GM18526 (cell line): ENCODE measurements around the gene TPGS1.

ENCODE experiments used
- POLR2A ChIP-seq: IDR thresholded peaks from 3 replicates; pipeline ENCODE4 v1.6.1; 2011; ENCODE audit not compliant: insufficient read length; ENCODE audit errors: extremely low read depth

TPGS1 gene

DNA sequence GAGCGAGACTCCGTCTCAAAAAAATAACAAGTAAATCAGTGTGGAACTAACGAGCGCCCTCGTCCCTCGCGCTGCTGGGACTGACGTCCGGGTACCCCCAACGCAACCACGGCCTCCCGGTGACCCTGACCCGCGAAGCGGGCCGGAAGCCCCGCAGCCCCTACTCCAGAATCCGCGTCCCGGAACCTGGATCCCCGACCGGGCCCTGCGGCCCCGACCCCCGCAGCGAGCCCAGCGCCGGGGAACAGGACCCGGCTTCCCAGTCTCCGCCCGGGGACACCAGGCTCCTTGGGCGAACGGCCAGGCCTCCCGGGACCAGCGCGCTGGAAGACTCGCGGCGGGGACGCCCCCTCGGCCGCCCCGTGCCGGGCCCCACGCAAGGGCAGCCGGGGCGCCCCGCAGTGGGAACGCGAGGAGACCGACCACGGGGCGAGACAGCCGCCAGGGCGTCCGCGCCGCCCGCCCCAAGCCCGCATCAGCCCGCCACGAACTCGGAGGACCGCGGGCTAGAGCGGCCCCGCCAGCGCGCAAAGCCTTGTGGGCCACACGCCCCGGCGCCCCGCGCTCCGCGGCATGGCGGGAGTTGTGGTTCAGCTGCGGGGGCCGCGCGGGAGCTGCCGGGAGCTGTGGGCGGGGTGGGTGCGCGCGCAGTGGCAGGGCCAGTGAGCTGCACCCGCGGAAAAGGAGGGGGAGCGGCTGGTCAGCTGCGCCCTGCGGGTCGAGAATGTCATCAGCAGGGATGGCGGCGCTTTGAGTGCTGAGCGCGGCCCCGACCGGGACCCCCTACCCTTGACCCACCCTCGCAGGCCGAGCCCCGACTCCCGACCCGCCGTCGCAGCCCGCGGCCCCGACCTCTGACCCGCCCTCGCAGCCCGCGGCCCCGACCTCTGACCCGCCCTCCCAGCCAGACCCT is 18.5 kb upstream of the TPGS1 start:
- TF ChIP-seq POLR2A, result peak; percentile 81

DNA sequence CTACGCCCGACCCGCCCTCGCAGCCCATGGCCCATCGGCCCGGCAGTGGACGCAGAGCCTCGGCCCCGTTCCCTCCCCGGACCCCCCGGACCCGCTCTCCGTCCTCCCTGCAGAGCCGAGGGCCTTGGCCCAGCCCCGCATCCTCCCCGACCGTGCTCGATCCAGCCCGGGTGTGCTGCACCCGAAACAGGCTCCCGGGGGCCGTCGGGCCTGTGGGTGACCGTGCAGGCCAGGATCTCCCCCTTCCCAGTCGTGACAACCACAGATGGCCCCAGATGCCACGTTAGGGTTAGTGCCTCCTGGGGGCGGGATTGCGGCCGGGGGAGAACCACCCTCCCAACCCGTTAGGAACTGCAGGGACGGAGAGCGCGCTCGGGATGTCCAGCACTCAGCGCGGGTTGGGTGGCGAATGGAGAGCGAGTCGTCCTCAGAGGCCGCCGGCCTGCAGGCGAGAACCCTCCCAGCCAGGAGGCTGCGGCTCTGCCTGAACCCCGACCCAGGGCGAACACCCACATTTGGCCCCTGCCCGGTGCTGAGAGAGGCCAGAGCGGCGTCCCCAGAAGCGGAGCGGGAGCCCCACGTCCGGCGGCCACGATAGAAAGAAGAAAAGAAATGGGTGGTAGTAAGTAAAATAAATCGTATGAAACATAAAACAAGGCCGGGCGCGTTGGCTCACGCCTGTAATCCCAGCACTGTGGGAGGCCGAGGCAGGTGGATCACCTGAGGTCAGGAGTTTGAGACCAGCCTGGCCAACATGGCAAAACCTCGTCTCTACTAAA is 17.7 kb upstream of the TPGS1 start:
- no peak for TF ChIP-seq POLR2A

DNA sequence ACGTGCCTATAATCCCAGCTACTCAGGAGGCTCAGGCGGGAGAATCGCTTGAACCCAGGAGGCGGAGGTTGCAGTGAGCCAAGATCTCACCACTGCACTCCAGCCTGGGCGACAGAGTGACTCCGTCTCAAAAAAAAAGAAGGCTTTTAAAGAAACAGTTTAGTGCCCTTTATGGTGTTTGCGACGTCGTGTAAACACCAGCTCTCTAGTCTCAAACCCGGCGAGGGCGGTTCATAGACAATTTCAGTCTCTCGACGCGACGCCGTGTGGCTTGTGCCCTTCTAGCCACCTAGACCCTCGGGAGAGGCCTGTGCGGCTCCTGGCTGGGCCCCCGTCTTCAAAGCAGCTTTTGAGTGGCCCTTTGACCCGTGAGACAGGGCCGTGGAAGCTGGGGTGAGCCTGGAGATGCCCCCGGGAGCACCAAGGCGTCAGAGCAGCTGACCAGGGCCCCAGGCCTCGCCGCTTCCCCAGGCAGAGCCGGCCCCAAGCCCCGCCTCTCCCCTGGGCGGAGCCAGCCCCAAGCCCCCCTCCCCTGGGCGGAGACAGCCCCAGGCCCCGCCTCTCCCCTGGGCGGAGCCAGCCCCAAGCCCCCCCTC is 16.1 kb upstream of the TPGS1 start:
- TF ChIP-seq POLR2A, result no peak

- no peak for TF ChIP-seq POLR2A
Observed at GRCh38 chr19:492091-492531, 15.2 kb upstream of the TPGS1 start.

DNA sequence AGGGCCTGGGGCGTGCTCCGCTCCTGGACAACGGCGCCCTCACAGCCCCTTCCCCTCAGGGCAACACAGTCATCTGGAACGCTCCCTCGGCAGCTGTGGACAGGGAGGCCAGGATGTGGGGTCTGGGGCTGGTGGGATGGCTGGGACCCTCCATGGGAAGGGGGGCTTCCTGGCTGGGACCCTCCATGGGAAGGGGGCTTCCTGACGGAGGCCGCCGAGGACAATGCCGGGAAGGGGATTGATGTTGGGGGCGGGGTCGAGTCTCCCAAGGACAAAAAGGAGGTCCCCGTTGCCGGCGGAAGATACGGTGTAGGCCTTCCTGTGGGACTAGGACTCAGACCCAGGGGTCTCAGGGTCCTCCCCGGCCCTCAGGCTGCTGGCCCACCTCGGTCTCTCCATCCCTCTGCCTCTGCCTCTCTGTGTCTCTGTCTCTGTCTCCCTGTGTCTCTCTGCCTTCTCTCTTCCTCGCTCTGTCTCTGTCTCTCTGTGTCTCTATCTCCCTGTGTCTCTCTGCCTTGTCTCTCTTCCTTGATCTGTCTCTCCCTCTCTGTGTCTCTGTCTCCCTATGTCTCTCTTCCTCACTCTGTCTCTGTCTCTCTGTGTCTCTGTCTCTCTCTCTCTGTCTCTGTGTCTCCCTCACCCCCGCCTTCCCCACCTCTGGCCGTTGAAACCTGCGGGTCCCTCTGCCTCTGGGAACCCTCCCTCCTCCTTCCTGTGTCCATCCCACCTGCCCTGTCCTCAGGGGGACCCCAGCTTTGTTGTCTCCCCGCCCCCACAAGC is 13.7 kb upstream of the TPGS1 start:
- no peak for TF ChIP-seq POLR2A

DNA sequence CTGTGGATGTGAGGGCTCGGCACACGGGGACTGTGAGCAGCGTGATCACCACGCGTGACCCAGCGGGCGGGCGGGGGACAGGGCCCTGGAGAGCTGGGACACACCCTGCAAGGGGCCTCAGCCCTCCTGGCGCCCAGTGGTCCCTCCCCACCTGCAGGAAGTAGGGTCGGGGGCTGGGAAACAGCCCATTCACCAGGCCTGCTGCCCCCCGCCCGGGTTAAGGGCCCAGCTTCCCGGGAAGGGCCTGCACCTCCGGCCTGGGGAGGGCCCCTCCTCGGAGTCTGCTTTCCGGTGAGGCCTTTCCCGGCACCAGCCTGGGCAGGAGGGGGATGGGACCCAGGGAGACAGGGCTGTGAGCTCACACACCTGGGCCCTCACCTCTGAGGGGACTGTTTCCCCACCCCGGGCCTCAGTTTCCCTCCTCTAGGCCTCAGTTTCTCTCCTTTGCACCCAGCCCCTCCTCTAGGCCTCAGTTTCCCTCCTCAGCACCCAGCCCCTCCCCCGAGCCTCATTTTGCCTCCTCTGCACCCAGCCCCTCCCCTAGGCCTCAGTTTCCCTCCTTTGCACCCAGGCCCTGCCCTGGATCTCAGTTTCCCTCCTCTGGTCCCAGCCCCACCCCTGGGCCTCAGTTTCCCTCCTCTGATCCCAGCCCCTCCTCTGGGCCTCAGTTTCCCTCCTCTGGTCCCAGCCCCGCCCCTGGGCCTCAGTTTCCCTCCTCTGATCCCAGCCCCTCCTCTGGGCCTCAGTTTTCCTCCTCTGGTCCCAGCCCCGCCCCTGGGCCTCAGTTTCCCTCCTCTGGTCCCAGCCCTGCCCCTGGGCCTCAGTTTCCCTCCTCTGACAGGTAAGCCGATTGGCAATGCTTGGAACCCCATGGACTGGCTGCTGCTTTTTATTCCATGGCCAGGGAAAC is 12.9 kb upstream of the TPGS1 start:
- no peak for TF ChIP-seq POLR2A

- no peak for TF ChIP-seq POLR2A
Observed at GRCh38 chr19:495081-495401, 12.3 kb upstream of the TPGS1 start.

- TF ChIP-seq POLR2A, result no peak
Observed at GRCh38 chr19:495402-496111, 11.7 kb upstream of the TPGS1 start.

GRCh38 chr19:496112-496665 is 11.1 kb upstream of the TPGS1 start, which contains the start of gene MADCAM1:
MADCAM1 (plus strand) TSS chr19:496486; CDS start chr19:496500, 14 bp downstream.
- TF ChIP-seq POLR2A, result no peak

DNA sequence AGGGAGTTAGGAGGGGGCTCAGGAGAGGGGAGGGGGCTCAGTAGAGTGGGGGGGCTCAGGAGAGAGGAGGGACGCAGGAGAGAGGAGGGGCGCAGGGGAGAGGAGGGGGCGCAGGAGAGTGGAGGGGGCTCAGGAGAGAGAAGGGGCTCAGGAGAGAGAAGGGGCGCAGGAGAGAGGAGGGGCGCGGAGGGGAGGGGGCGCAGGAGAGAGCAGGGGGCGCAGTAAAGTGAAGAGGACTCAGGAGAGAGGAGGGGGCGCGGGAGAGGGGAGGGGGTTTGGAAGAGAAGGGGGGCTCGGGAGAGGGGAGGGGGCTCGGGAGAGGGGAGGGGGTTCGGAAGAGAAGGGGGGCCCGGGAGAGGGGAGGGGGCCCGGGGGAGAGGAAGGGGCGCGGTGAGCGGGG is 10.3 kb upstream of the TPGS1 start:
- no peak for TF ChIP-seq POLR2A

GRCh38 chr19:497491-497868 is 9.8 kb upstream of the TPGS1 start:
- TF ChIP-seq POLR2A, result no peak

DNA sequence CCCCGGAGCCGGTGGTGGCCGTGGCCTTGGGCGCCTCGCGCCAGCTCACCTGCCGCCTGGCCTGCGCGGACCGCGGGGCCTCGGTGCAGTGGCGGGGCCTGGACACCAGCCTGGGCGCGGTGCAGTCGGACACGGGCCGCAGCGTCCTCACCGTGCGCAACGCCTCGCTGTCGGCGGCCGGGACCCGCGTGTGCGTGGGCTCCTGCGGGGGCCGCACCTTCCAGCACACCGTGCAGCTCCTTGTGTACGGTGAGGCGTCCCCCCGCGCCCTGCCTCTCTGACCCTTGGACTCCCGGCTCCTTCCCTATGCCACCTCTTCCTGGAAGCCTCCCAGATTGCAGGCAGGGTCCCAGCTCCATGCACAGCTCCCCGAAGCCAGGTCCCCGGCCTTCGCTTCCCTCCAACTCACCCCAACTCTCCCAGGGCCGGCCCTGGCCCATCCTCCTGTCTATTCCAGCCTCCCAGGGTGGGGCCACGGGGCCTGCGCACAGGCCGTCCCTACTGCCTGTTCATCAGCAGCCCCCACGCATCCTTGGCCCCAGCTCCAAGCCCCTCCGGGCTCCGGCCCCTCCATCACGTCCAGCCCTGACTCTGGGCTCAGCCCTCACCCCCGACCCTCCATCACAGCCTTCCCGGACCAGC is 9.3 kb upstream of the TPGS1 start:
- TF ChIP-seq POLR2A, result no peak

- TF ChIP-seq POLR2A, result no peak
Observed at GRCh38 chr19:498511-498891, 8.8 kb upstream of the TPGS1 start.
